ENCODE data around the gene WDFY3. TPM values are rescaled to one million over a fixed set of nuclear protein-coding genes. Genes with fewer than 3 reads are reported as not detected.

The WDFY3 gene
- total and polyA plus RNA-seq, 8 donors = 3.2 to 163 (median 28.4) TPM

DNA sequence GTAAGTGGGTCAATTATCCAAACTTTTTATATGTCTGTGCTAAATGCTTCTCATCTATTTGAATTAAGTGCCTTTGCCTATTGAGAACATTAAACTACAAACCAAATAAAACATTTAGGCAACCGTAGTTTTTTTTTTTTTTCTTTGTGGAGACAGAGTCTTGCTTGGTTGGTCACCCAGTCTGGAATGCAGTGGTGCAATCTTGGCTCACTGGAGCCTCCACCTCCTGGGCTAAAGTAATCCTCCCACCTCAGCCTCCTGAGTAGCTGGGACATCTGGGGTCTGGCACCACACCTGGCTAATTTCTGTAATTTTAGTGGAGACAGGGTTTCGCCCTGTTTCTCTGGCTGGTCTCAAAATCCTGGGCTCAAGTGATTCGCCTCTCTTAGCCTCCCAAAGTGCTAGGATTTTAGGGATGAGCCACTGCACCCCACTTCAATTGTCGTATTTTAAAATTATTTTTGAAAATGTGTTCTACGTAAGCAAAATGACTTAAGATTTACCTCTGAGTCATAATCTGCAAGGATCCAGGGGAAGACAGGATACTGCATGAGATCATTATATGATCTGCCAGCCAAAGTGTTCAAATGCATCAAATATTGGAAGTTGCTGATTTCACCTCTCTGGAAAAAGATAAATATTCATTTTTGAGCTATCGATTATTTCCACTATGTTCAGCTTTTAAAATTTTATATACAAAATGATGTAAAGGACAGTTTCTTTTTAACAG, 257.9 kb downstream of the WDFY3 start:
- H3K27me3 ChIP-seq = no peaks in the 10 kb centered on the region
- peaks cover 16 to 95% (median 94%) of the 10 kb centered on the region in 4 donors for H3K36me3 ChIP-seq
- H3K4me3 ChIP-seq = no peak overlapping the region
- no peak for DNase-seq
- no peak overlapping the region for H3K27ac ChIP-seq
- no peaks in the 10 kb centered on the region for H3K4me1 ChIP-seq
- no peaks in the 10 kb centered on the region for H3K9me3 ChIP-seq
- intact Hi-C loops (cut with DNase I; ENCODE audit: low total_unique reads) = no loop called here
- no peak for TF ChIP-seq EP300 (IDR thresholded peaks at IDR 0.05)
- TF ChIP-seq POLR2A (IDR thresholded peaks at IDR 0.05) = no peak
- TF ChIP-seq, protein P1, sequence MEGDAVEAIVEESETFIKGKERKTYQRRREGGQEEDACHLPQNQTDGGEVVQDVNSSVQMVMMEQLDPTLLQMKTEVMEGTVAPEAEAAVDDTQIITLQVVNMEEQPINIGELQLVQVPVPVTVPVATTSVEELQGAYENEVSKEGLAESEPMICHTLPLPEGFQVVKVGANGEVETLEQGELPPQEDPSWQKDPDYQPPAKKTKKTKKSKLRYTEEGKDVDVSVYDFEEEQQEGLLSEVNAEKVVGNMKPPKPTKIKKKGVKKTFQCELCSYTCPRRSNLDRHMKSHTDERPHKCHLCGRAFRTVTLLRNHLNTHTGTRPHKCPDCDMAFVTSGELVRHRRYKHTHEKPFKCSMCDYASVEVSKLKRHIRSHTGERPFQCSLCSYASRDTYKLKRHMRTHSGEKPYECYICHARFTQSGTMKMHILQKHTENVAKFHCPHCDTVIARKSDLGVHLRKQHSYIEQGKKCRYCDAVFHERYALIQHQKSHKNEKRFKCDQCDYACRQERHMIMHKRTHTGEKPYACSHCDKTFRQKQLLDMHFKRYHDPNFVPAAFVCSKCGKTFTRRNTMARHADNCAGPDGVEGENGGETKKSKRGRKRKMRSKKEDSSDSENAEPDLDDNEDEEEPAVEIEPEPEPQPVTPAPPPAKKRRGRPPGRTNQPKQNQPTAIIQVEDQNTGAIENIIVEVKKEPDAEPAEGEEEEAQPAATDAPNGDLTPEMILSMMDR (IDR thresholded peaks at IDR 0.05) = no peak
- TF ChIP-seq POLR2AphosphoS5 (IDR thresholded peaks at IDR 0.05) = no peak
- WGBS, 5 donors = 92 to 97% (median 93%) methylated on average over 6 of the region's 6 CpGs

DNA sequence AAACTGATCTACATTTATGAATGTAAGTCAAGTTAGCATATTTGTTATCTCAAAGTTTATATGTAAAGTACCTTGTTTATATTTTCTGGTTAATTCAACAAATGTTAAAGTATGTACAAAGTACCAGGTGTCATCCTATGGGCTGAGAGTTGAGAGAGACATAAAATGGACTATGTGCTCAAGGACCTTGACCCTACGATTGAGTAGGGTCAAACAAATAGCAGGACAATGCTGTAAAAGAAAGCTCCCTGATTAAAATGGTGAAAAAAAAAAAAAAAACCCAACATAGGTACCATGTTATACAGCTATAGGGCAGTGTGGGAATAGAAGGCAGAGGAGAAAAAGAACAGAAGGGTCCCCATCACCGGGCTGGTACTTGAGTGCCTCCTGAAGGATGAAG, 260.2 kb downstream of the WDFY3 start:
- Histone ChIP-seq H3K4me3 (no peak overlapping the region), H3K9me3 (no peaks in the 10 kb centered on the region), H3K4me1 (no peaks in the 10 kb centered on the region), H3K27ac (no peak overlapping the region), H3K27me3 (no peaks in the 10 kb centered on the region), H3K36me3 (peaks cover 20 to 95% (median 94%) of the 10 kb centered on the region in 4 donors)
- WGBS, 5 donors = 90 to 98% (median 93%) methylated on average over 2 of the region's 2 CpGs
- DNase-seq = no peak
- TF ChIP-seq EP300 (IDR thresholded peaks at IDR 0.05) = no peak
- TF ChIP-seq POLR2AphosphoS5 (IDR thresholded peaks at IDR 0.05) = no peak
- TF ChIP-seq POLR2A (IDR thresholded peaks at IDR 0.05) = no peak
- TF ChIP-seq, protein P1 (IDR thresholded peaks at IDR 0.05) = no peak
- intact Hi-C loops (cut with DNase I; ENCODE audit: low total_unique reads) = no loop called here

DNA sequence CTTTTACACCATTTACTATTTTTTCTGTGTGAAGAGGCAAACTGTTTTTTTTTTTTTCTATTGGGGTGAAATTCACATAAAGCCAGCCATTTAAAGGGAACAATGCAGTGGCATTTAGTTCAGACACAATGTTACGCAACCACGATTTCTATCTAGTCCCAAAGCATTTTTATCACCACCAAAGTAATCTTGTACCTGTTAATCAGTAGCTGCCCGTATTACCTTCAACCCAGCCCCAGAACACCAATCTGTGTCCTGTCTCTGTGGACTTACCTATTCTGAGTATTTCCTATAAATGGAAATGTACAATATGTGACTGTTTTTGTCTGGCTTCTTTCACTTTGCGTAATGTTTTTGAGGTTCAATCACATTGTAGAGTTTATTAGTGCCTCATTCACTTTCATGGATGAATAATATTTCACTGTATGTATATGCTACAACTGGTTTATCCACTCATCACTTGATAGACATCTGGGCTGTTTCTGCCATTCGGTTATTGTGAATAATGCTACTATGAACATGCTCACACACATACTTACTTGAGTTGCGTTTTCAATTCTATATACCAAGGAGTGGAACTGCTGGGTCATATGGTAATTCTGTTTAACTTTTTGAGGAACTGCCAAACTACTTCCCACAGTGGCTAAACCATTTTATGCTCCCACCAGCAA, 267.4 kb downstream of the WDFY3 start:
- intact Hi-C loops (cut with DNase I; ENCODE audit: low total_unique reads) = no loop called here
- WGBS, 5 donors = 71 to 91% (median 80%) methylated on average over 6 of the region's 6 CpGs
- Histone ChIP-seq H3K36me3 (peaks cover 22 to 93% (median 90%) of the 10 kb centered on the region in 4 donors), H3K9me3 (no peaks in the 10 kb centered on the region), H3K27me3 (no peaks in the 10 kb centered on the region), H3K27ac (no peak overlapping the region), H3K4me1 (no peaks in the 10 kb centered on the region), H3K4me3 (no peak overlapping the region)
- no peak for DNase-seq
- TF ChIP-seq, protein P1 (IDR thresholded peaks at IDR 0.05) = no peak
- TF ChIP-seq POLR2A (IDR thresholded peaks at IDR 0.05) (no peak), POLR2AphosphoS5 (IDR thresholded peaks at IDR 0.05) (no peak), EP300 (IDR thresholded peaks at IDR 0.05) (no peak)

DNA sequence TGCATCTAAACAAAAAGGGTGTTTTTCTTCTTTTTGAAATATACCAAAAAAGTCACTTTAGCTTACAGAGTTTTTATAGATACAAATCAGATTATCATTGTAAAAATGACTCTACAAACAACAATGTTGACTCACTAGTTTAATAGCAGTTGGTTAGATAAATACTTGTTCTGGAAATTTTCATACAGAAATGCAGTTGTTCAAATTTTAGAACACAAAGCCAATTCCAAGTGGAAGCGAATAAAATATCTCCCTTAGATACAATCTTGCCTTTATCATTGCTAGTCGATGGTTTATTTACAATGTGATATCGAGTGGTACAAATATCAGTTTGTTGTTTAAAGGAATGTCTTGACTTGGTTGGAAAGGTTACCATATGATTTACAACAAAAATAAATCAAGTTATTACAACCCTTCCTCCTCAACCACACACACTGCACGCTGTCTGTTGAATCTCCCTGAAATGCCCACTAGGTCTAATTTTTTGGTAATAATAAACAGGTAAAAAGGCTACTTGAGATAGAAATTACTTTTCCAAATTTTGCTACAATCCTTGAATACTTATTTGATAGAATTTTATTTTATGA, 268.8 kb downstream of the WDFY3 start:
- DNase-seq = no peak
- Histone ChIP-seq H3K27ac (no peak overlapping the region), H3K4me1 (no peaks in the 10 kb centered on the region), H3K9me3 (no peaks in the 10 kb centered on the region), H3K27me3 (no peaks in the 10 kb centered on the region), H3K36me3 (peaks cover 35 to 93% (median 90%) of the 10 kb centered on the region in 4 donors), H3K4me3 (no peak overlapping the region)
- intact Hi-C loops (cut with DNase I; ENCODE audit: low total_unique reads) = no loop called here
- TF ChIP-seq EP300 (IDR thresholded peaks at IDR 0.05) (no peak), POLR2A (IDR thresholded peaks at IDR 0.05) (no peak), POLR2AphosphoS5 (IDR thresholded peaks at IDR 0.05) (no peak)
- TF ChIP-seq, protein P1 (IDR thresholded peaks at IDR 0.05) = no peak
- WGBS, 5 donors = 45 to 73% (median 51%) methylated on average over 4 of the region's 4 CpGs

All from stomach (tissue), 9 donors.